GM23248 (cell line): ENCODE measurements around the gene SLC13A5.

Experiments
- EZH2 ChIP-seq: fragments of 200-600 bp; sonication (generic); IDR thresholded peaks from 2 replicates; pipeline ENCODE4 v1.6.1; 2018; ENCODE audit warnings: antibody characterized with exemption, mild to moderate bottlenecking; ENCODE audit not compliant: insufficient read depth, poor library complexity, severe bottlenecking
- EZH2phosphoT487 ChIP-seq: fragments of 200-600 bp; sonication (generic); IDR thresholded peaks from 2 replicates; pipeline ENCODE4 v1.6.1; 2018; ENCODE audit warnings: antibody characterized with exemption, moderate library complexity, mild to moderate bottlenecking, low read depth; ENCODE audit not compliant: insufficient read depth

DNA sequence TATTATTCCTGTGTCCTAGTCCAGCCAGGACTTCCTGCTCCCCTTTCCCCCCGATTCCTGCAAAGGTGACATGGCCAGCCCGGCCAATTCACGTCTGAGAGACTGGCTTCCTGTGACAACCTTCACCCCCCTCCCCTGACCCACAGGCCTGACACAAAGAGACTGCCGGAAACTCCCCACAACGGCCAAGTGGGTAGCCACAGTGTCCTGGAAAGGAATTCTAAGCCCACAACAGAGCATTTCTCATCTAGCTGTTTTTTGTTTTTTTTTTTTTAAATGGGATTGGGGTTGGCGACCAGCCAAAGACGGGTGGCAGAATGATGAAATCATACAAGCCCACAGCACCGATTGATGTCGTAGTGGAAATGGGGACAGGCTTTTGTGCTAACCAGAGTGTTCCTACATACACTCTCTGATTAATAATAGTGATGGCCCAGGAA is 39.9 kb upstream of the SLC13A5 start:
- TF ChIP-seq EZH2phosphoT487: no peak
- no peak for TF ChIP-seq EZH2
